GM03348 (cell line): ENCODE results near the gene GIMAP6.
"Not testable (repeated sequence)": the region's sequence is repeated elsewhere in the genome, so short reads cannot be mapped to it uniquely, and the experiment has no call there.

Experiments used
- DNase-seq: peaks from one replicate; pipeline ENCODE4 v3.0.0; 2012; ENCODE audit warnings: low spot score

Gene GIMAP6

DNA sequence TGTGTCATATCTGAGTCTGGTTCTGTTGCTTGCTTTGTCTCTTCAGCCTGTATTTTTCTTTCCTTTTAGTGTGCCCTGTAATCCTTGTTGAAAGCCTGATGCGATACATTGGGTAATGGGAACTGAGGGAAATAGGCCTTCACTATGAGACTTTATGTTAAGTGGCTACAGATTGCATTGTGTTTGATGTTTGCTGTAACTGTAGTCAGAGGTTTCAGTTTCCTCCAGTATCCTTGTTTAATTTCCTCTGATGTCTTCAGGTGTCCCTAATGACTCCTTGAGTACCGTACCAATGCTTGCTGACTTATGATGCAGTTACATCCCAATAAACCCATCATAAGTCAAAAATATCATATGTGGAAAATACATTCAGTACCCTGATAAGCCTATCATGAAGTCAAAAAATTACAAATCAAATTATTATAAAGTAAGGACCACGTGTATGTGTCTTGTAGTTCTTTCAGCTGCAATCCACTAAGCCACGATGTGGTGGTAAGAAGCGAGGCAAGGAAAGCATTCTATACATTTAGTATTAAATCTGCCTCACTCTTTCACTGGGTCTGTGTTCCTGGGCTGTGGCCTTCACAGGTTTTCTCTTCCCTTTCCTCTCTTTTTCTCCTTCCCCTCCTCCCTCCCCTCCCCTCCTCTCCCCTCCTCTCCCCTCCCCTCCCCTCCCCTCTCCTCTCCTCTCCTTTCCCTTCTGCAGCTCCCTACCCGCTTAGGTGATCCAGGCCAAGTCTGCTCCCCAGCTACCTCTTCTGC is 13.3 kb upstream of the GIMAP6 start:
- no peak for DNase-seq

DNA sequence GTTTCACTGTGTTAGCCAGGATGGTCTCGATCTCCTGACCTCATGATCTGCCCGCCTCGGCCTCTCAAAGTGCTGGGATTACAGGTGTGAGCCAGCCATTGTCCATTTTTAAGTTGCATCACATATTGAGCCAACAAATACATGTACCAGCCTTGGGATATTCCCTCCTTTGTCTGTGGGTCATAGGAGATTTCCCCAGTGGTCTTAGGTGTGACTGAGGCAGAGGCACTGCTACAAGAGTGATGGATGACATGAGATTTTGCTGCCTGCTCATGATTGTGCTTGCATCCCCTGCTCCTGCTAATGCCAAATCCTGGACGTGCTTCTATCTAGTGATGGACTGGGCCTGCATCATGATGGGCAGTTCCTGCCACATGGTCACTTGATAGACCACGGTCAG is 10.7 kb upstream of the GIMAP6 start:
- DNase-seq: no peak

DNA sequence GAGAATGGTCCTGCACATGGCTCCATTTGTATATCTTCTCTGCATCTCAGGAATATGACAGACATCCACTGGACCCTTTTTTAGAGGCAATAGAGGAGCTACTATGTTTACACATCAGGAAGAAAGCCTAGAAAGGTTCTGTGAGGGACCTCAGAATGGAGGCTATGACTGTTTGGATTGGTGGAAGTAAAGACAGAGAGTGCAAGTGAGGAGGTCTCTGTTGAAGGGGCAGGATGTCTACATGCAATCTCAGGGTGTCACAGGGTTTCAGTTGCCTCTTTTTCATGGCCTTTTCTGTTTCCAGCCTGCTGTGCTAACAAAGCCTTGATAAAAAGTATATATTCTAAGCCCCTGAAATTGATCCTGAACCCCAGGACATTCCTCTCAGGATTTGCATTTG is 9.7 kb upstream of the GIMAP6 start:
- no peak for DNase-seq

DNA sequence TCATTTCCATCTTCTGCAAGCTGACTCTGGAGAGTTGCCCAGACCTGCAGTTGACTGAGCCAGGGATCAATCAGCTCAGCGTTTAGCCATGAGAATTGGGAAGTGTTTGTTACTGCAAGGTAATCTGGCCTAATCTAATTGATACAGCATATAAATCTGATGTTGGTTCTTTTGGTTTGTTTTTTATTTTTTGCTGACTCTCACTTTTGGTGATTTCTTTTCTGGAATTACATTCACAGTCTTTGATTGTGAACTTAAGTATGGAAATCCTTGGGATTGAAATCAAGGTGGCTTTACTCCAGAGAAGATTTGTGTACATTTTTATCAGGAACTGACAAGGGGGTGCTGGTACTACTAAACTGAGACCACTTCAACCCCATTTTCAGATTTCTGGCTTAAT is 1.7 kb upstream of the GIMAP6 start:
- DNase-seq: no peak

DNA sequence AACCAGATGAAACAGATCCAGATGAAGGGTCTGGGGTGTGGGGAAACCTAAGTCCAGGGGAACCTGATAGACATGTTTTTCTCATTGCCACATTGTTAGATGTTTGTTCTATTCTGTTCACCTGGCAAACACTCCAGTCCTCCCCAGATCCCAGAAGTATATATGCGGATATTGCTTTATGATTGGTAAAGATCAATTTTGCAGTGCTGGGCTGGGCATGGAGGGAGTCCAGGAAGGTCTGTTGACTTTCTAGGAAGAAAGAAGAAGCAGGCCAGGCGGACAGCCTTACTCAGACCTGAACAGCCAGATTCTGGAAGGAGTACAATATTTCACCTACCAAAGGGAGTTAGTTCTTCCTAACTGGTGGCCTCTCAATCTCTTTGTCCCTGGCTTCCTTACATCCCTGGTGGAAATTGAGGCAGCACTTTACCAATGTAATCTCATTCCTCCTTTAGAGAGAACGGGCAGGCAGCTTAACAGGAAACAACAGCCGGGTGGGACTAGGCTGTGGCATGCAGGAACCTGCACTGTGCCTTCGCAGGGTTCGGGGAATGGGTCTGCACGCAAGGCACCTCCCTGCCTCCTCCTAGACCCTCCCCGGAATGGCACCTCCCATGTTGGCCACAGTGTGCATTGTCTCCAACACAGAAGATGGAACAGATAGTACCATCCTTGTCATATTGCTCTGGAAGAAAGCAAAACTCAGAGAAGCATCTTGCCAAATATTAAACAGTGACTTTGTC is 930 bp downstream of the GIMAP6 start:
- no peak for DNase-seq

DNA sequence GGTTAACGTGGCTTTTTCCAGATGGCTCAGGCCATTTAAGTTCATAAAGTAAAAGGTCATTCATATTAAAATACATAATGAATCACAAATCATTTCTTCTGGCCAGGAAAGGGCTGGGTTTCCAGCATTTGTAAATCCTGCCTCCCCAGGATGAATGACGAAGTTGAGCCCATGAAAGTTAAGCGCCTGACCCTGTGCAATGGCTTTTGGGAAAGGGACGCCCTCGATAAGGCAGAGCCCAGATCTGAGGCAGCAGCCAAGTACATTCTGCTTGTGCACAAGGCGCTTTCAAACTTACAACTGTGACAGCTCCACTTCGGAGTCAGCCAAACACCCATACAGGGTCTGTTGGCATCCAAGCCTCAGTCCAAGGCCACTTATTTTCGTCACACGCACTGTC is 2.8 kb downstream of the GIMAP6 start:
- no peak for DNase-seq

DNA sequence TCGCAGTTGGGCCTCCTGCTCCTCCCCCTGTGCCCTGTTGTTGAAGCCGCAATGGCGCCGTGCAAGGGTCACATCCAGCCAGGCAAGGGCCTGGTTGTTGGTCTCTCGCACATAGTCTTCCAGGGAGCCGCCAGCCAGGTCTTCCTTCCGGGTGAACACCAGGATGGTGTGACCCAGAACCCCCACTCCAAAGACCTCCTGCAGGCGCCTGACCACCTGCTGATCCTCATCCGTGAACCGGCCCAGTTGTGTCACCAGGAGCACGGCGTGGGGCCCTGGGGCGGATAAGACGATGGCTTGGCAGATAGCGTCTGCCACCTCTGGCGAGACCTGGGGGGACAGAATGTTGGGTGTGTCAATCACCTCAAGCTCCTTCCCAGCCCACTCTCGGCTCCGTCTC is 4.2 kb downstream of the GIMAP6 start:
- DNase-seq: no peak

DNA sequence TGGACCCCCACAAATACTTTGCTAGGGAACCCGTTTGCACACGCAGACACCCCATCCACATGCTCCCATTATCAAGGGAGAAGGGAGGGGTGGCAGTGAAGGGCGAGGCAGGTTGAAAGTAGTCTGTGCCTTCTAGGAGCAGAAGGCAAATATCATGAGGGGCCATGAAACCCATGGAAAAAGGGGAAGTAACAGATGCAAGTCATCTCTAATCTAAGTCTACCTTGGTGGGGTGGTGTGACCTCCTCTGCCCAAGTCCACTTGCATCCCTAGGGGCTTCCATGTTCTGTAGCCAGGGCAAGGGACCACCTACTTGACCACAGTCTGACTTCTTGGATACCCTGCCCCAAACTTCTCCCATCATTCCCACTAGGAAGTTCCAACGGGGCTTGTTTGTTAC is 5.5 kb downstream of the GIMAP6 start:
- DNase-seq: no peak

DNA sequence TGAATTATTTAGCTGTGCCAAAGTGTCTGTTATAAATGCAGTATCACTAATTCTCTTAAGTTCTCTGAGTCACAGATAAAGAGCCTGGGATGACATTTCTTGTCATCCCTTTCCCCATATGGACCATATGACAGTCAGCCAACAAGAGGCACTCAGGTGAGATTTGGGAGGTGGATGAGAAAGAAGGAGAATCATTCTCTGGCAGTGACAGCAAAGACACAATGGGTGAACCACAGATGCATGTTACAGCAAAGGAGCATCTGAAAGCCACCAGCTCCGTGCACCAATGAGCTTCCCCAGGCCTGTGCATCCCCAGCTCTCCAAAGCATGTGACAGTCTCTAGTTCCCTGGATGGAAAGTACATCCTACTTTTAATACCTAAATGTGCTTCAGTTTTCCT is 10.8 kb downstream of the GIMAP6 start:
- no peak for DNase-seq

DNA sequence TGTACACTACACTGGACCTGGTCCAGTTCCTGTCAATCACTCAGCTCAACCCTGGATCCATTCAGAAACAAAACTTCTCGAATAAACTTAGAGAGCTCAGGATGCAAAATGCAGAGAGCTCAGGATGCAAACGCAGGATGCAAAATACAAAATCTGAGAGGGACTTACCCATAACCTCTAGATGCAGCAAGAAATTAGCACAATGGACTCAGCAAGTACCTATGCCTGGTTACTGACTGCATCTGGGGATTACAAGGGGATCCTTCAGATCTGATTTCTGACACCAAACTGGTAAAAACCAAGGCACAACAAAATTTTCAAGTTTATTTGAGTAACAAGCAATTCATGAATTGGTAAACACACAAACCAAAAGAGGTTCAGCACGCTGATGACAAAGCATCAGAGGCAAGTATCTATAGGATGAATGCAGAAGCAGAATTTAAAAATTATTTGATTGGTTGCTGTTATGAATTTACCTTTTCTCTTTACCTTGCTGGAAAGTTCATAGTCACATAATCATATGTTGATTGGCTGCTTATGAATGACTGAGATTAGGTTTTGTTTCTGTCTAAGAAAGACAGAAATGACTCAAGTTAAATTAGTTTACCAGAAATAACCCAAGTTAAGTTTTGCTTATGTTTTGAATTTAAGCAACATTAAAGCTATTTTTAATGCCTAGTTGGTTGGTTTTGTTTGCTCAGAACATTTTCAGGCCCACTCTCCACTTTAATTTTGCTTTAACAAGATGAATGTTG is 11.4 kb downstream of the GIMAP6 start:
- DNase-seq: no peak

DNA sequence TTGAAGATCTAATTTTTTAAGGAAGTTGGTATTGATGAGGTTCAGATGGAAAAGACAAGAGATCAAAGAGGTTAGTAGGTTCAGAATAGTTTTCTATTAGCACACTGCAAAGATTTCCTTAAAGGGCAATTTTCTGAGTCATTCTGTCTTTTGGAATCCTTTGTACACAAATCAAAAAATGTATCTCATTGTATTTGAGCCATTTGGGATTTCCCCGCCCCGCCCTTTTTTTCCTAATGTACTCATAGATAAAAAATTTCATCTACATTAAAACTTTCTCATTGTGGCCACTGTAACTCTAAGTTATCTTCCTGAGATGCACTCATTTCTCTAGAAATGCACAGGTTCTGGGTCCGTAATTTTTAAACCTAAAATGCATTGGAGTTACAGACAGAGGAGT is 12.1 kb downstream of the GIMAP6 start:
- DNase-seq: no peak

DNA sequence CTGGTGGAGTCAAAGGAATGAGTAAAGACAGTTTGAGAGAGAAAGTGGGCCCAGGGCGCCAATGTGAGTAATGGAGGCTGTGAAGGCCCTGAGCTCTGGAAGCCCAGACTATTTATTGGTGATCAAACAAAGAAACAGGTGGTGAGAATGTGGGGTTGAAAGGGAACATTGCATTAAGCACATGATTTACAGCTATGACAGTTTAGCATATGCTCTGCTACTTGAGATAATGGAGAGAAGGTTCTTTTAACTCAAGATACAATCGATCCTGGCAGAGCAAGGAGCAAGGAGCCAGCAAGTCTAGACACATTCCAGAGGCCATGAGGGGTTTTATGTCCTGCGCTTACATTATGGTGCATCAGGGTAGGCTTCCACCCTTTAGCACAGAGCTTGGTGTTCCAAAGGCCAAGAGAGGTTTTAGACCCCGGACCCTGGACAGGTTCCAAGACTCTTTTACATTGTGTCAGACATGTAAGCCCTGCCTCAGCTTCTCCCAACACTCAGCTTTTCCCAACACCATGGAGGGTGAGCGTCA is 16.9 kb downstream of the GIMAP6 start:
- not testable (repeated sequence) for DNase-seq

DNA sequence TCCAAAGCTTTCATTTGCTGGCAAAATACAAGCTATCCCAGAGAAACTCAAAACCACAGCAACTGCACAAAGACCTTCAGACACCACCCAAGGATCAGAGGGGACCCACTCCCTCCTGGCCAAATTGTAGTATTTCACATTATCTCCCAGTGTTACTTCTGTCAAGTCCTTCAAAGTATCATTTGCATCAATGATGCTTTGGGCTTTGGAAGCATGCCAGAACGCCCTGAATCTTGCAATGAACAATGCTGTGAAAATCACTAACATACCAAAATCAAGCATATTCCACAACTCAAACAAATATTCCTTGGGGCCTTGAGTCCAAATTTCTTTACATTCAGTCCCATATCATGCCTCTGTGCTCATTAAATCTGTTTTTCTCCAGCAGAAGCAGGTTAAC is 17.8 kb downstream of the GIMAP6 start:
- not testable (repeated sequence) for DNase-seq

DNA sequence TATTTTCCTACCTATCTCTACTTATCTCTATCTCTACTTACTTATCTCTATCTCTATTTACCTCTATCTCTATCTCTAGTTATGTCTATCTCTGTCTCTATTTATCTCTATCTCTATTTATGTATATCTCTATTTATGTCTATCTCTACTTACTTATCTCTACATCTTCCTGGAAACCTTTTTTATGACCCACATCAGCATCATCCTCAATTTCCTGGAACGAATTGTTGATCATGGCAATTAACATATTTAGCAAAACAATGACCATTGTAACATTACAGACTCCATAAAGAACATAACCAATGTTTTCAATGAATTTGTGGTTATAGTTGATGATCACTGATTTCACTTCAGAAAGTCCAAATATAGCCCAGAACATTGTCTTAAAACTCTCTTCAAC is 18.3 kb downstream of the GIMAP6 start:
- no peak for DNase-seq

DNA sequence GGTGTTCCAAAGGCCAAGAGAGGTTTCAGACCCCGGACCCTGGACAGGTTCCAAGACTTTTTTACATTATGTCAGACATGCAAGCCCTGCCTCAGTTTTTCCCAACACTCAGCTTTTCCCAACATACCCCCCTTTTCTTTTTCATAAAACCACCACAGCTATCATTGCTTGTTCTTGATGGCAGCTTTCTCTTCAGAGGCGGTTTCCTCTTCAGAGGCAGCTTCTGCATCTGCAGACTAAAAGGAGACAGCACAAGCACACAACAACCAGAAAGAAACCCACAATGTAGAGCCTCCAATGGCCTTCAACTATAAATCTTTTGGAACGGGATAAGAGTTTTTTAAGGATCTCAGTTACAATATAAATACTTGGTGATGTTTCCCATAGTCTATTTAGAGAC is 19.3 kb downstream of the GIMAP6 start:
- DNase-seq: no peak

DNA sequence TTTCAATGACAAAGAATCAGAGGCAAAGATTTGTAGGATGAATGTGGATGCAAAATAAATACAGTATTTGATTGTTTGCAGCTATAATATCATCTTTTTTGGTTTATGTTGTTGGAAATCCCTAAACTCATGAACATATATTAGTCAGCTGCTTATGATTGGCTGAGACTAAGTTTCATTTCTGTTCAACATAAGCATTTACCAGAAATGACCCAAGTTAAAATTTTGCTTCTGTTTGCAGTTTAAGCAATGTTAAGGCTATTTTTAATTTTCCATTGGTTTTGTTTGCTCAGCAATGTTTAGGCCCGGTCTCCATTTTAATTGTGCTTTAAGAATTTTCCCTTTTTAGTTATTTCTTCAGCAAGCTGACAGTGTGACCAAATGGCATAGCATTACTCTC is 22.0 kb downstream of the GIMAP6 start:
- no peak for DNase-seq

DNA sequence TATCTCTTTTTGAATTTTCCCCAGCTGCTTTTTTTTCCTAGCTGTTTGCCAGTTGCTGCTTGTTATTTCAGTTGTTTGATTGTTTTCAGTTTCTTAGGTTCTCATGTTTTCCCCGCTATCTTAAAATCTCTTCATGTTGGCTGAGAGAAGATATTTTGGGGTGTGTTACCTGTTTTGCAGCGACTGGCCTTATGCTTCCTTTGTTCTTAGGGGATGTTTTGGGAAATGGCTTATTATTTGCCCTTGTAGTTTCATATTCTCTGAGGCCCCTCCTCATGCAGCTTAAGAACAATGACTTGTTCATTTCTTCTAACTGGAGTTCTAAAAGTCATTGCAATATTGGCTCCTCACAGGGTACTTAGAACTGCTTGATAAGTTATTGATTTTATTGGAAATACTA is 28.6 kb downstream of the GIMAP6 start:
- DNase-seq: not testable (repeated sequence)

DNA sequence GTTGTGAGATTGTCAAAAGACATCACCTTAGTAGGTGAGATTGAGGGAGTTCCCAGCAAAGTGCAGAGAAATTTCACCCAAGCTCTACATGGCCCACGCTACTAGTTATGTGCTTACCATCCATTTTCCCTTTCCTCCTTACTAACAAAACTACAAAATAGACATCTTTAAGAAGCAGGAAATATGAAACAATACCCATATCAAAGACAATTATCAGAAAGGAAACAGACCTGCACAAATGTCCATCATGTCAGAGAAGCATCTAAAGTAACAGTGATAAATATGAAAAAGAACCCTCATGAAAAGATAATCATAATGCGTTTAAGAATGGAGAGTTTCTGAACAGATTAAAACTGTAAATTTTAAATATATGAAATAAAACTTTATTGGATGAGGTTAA is 36.8 kb downstream of the GIMAP6 start:
- no peak for DNase-seq

DNA sequence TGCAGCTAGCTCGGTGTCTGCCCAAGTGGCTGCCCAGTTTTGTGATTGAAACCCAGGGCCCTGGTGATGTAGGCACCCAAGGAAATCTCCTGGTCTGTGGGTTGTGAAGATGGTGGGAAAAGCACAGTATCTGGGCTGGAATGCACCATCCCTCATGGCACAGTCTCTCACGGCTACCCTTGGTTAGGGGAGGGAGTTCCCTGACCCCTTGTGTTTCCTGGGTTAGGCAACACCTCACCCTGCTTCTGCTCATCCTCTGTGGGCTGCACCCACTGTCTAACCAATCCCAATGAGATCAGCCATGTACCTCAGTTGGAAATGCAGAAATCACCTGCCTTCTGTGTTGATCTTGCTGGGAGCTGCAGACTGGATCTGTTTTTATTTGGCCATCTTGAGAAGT is 37.4 kb downstream of the GIMAP6 start:
- no peak for DNase-seq

DNA sequence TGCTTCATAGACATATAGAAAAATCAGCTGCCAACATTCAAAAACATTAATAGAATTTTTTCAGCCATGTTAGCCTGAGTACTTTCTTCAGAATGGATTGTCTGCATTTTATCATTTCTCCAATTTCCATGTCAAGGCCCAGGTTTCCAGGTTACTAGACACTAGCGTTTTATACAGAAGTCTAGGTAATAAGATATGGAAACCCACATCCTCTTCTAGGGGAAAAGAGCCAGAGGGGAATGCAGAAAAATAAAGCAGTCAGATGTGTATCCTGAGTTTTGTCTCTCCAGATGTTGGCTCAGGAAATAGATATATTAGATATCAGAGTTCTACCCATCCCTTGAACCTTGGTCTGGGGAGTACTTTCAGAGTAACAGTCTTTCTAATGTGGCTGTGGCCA is 44.6 kb downstream of the GIMAP6 start:
- no peak for DNase-seq

DNA sequence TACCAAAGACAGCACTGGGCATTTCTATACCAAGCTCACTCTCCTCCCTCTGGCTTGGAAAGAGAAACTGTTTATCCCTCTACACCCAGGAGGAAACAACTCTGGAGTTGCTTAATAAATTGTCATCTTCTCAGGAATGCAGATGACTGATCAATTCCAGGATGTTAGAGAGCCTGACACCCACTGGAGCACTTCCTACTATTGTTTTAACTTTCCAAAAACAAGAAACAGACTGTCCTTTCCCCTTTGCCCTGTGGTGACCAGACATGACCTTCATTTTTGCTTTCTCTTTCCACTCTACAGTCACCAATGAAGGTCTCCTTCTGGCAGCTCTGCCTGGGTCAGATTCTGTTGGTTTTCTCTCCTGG is 45.4 kb downstream of the GIMAP6 start:
- DNase-seq: no peak

DNA sequence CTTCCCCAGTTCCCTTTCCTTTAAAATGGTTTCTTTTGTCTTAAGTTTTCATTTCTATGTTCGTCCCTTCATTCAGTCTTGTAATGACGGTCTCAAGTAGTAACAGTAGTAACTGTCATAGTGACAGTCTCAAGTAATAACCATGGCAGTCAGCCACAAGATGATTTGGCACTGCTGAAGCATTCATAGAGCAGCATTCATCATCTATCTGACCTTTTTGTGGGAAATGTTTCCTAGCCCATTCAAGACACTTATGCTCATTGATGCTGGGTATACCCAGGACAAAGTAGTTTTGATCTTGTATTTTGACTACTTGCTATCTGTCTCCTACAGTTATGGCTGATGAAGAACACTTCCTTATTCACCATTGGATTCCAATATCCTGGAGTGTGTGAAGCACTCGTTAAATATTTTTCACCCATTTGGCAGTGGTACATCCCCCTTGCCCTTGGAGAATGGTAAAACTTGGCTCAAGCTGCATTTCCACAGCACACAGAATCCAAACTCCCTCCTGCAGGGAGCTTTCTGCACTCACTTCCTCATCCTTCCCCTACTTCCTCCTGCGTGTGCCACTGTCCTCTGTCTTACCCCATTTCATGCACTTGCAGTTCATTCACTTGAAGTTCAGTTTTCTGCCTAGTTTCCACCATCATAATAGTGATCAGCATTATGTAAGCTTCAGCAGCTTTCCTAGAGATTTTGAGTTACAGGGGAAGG is 46.0 kb downstream of the GIMAP6 start:
- no peak for DNase-seq
